ENCODE measurements around the gene TANGO2.

Gene TANGO2

GRCh38 chr22:19992481-19992911 lies 28.4 kb upstream of the TANGO2 start:
- no CpG with 5 or more reads among the region's 7 CpGs for WGBS, 2 donors (ENCODE audit: extremely low coverage in 2 of 2, insufficient read length in 2 of 2, insufficient replicate concordance in 1 of 2)
- no peak overlapping the region for H2BK12ac ChIP-seq (ENCODE audit: low read length)

DNA sequence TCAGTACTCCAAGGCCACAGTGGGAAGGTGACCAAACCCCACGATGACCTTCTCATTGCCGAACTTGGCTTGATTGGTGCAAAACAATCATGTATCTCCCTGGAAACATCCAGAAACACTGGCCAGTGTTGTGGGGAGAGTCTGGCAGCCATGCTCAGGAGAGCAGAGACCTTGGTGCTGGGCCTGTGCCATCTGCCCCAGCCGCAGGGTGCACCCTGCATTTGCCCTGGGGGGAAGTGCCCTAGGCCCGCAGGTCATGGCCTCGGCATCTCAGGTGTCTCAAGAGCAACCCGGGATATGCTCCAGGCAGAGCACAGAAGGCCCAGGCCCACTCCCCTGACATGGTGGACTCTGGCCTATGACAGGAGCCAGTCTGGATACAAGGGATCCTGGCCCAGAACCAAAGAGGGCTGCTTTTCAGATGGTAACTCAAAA lies 28.0 kb upstream of the TANGO2 start:
- Histone ChIP-seq H2BK12ac (ENCODE audit: low read length) (peak overlapping the region; percentile 66), H3K79me1 (ENCODE audit: low read depth, low read length) (peaks cover 3% of the 10 kb centered on the region), H2BK15ac (ENCODE audit: low read length) (no peak overlapping the region), H3K4me3 (ENCODE audit: low read length in 2 of 2) (no peak overlapping the region), H3K23ac (ENCODE audit: low read depth, low read length, poor library complexity) (peak overlapping the region; percentile 83), H3K4ac (ENCODE audit: low read length) (peak overlapping the region; percentile 31), H2AFZ (ENCODE audit: low read length) (no peak overlapping the region), H4K8ac (ENCODE audit: low read depth, low read length) (no peak overlapping the region), H3K4me1 (ENCODE audit: control insufficient read depth in 2 of 2, insufficient read depth in 1 of 2, low read depth in 1 of 2, low read length in 2 of 2) (peaks cover 12 to 13% of the 10 kb centered on the region in 2 donors), H3K4me2 (ENCODE audit: insufficient read depth, low read length, poor library complexity, severe bottlenecking) (no peak overlapping the region), H3K27me3 (ENCODE audit: control insufficient read depth in 3 of 3, insufficient read depth in 3 of 3, low read depth in 1 of 3, low read length in 3 of 3) (no peaks in the 10 kb centered on the region), H3K9me3 (replicated peaks in 1 of 2; ENCODE audit: control insufficient read depth in 2 of 2, insufficient read depth in 1 of 2, low read depth in 1 of 2, low read length in 2 of 2) (no peaks in the 10 kb centered on the region), H2AK5ac (ENCODE audit: low read depth, low read length) (peak overlapping the region; percentile 79), H3K36me3 (replicated peaks in 1 of 2; ENCODE audit: control insufficient read depth in 2 of 2, insufficient read depth in 2 of 2, low read length in 2 of 2) (no peaks in the 10 kb centered on the region), H2BK120ac (ENCODE audit: low read depth, low read length) (peak overlapping the region; percentile 90), H4K91ac (ENCODE audit: low read depth, low read length, poor library complexity) (no peak overlapping the region), H3K9ac (ENCODE audit: low read depth, low read length, poor library complexity) (no peak overlapping the region), H2BK5ac (ENCODE audit: low read length) (no peak overlapping the region), H3K18ac (ENCODE audit: low read length) (peak overlapping the region; percentile 41), H3K14ac (ENCODE audit: low read length) (no peak overlapping the region), H3K27ac (replicated peaks; ENCODE audit: low read length) (no peak overlapping the region)
- DNase-seq (ENCODE audit: low spot score): no peak
- WGBS, 2 donors (ENCODE audit: extremely low coverage in 2 of 2, insufficient read length in 2 of 2, insufficient replicate concordance in 1 of 2): no CpG with 5 or more reads among the region's 6 CpGs

More at GRCh38 chr22:19992481-19992911, 28.4 kb upstream of the TANGO2 start:
- peak overlapping the region; percentile 35 for H3K18ac ChIP-seq (ENCODE audit: low read length)
- H3K9ac ChIP-seq (ENCODE audit: low read depth, low read length, poor library complexity): peak overlapping the region; percentile 63
- H2BK120ac ChIP-seq (ENCODE audit: low read depth, low read length): peak overlapping the region; percentile 90
- H3K4me3 ChIP-seq (ENCODE audit: low read length in 2 of 2): peak overlapping the region in 1 of 2 donors; percentile 31
- no peaks in the 10 kb centered on the region for H3K36me3 ChIP-seq (replicated peaks in 1 of 2; ENCODE audit: control insufficient read depth in 2 of 2, insufficient read depth in 2 of 2, low read length in 2 of 2)
- H3K4me2 ChIP-seq (ENCODE audit: insufficient read depth, low read length, poor library complexity, severe bottlenecking): no peak overlapping the region
- peaks cover 9 to 11% of the 10 kb centered on the region in 2 donors for H3K4me1 ChIP-seq (ENCODE audit: control insufficient read depth in 2 of 2, insufficient read depth in 1 of 2, low read depth in 1 of 2, low read length in 2 of 2)
- H3K9me3 ChIP-seq (replicated peaks in 1 of 2; ENCODE audit: control insufficient read depth in 2 of 2, insufficient read depth in 1 of 2, low read depth in 1 of 2, low read length in 2 of 2): no peaks in the 10 kb centered on the region
- no peak overlapping the region for H3K14ac ChIP-seq (ENCODE audit: low read length)
- peak overlapping the region; percentile 11 for H4K91ac ChIP-seq (ENCODE audit: low read depth, low read length, poor library complexity)
- H2AK5ac ChIP-seq (ENCODE audit: low read depth, low read length): peak overlapping the region; percentile 79
- H3K27ac ChIP-seq (replicated peaks; ENCODE audit: low read length): no peak overlapping the region
- peak overlapping the region; percentile 83 for H3K23ac ChIP-seq (ENCODE audit: low read depth, low read length, poor library complexity)
- H2BK15ac ChIP-seq (ENCODE audit: low read length): peak overlapping the region; percentile 87
- peaks cover 3% of the 10 kb centered on the region for H3K79me1 ChIP-seq (ENCODE audit: low read depth, low read length)
- no peak overlapping the region for H4K8ac ChIP-seq (ENCODE audit: low read depth, low read length)
- H2BK5ac ChIP-seq (ENCODE audit: low read length): no peak overlapping the region
- H3K4ac ChIP-seq (ENCODE audit: low read length): peak overlapping the region; percentile 31
- H3K27me3 ChIP-seq (ENCODE audit: control insufficient read depth in 3 of 3, insufficient read depth in 3 of 3, low read depth in 1 of 3, low read length in 3 of 3): no peaks in the 10 kb centered on the region
- no peak for DNase-seq (ENCODE audit: low spot score)
- H2AFZ ChIP-seq (ENCODE audit: low read length): no peak overlapping the region

DNA sequence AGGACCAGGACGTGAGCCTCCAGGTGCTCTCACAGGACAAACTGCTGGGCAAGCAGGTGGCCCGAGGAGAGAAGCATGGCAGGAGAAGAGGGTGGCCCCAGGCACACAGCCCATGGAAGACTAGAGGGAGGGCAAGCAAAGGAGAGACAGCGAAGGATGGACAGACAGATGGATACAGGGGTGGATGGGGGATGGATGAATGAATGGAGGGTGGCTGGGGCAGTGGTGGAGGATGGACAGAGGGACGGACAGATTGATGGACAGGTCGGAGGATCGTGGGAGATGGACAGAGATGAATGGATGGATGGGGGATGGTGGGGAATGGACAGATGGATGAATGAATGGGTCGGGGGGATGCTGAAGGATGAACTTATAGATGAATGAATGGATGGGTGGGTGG lies 27.0 kb upstream of the TANGO2 start:
- H4K91ac ChIP-seq (ENCODE audit: low read depth, low read length, poor library complexity): no peak overlapping the region
- peaks cover 22 to 23% of the 10 kb centered on the region in 2 donors for H3K4me1 ChIP-seq (ENCODE audit: control insufficient read depth in 2 of 2, insufficient read depth in 1 of 2, low read depth in 1 of 2, low read length in 2 of 2)
- WGBS, 2 donors (ENCODE audit: extremely low coverage in 2 of 2, insufficient read length in 2 of 2, insufficient replicate concordance in 1 of 2): no CpG with 5 or more reads among the region's 7 CpGs

DNA sequence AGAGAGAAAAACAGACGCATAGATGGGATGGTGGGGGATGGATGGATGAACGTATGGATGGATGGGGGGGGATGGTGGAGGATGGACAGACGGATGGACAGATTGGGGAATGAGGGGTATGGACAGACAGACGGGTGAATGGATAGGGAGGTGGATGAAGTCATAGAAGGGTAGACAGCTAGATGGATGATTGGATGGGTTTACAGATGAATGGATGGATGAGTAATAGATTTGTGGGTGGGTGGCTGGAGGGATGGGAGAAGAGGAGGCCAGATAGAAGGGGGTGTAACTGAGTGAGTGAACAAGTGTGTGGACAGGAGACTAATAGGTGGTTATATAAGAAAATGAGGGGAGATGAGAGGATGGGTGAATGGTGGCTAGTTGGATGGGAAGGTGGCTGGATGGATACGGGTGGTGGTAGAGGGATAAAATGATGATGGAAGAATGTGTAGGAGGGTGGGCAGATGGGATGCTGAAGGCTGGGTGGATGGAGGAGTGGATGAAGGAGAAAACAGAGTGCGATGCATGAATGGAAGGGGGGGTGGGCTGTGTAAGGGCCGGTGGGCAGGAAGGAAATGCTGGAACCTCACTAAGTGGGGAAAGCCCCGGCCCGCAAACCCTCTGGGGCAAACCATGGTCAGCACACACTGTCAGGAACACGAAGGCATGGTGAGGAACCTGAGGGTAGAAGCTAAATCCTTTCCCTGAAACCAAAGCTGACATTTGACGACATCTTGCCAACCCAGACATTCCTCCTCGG lies 25.9 kb upstream of the TANGO2 start:
- H3K14ac ChIP-seq (ENCODE audit: low read length): no peak overlapping the region
- no peaks in the 10 kb centered on the region for H3K9me3 ChIP-seq (replicated peaks in 1 of 2; ENCODE audit: control insufficient read depth in 2 of 2, insufficient read depth in 1 of 2, low read depth in 1 of 2, low read length in 2 of 2)
- peak overlapping the region; percentile 16 for H2BK15ac ChIP-seq (ENCODE audit: low read length)
- 100% methylated on average over 1 to 4 of the region's 12 CpGs for WGBS, 2 donors (ENCODE audit: extremely low coverage in 2 of 2, insufficient read length in 2 of 2, insufficient replicate concordance in 1 of 2)
- H3K36me3 ChIP-seq (replicated peaks in 1 of 2; ENCODE audit: control insufficient read depth in 2 of 2, insufficient read depth in 2 of 2, low read length in 2 of 2): no peaks in the 10 kb centered on the region
- no peak overlapping the region for H2BK120ac ChIP-seq (ENCODE audit: low read depth, low read length)
- H2AFZ ChIP-seq (ENCODE audit: low read length): no peak overlapping the region
- peaks cover 33 to 34% of the 10 kb centered on the region in 2 donors for H3K4me1 ChIP-seq (ENCODE audit: control insufficient read depth in 2 of 2, insufficient read depth in 1 of 2, low read depth in 1 of 2, low read length in 2 of 2)
- H4K8ac ChIP-seq (ENCODE audit: low read depth, low read length): no peak overlapping the region
- H3K27ac ChIP-seq (replicated peaks; ENCODE audit: low read length): no peak overlapping the region
- no peak overlapping the region for H3K4ac ChIP-seq (ENCODE audit: low read length)
- H4K91ac ChIP-seq (ENCODE audit: low read depth, low read length, poor library complexity): no peak overlapping the region
- H3K4me2 ChIP-seq (ENCODE audit: insufficient read depth, low read length, poor library complexity, severe bottlenecking): no peak overlapping the region
- H2BK12ac ChIP-seq (ENCODE audit: low read length): peak overlapping the region; percentile 17
- H3K9ac ChIP-seq (ENCODE audit: low read depth, low read length, poor library complexity): no peak overlapping the region
- no peak overlapping the region for H2BK5ac ChIP-seq (ENCODE audit: low read length)
- no peak overlapping the region for H3K4me3 ChIP-seq (ENCODE audit: low read length in 2 of 2)
- H3K27me3 ChIP-seq (ENCODE audit: control insufficient read depth in 3 of 3, insufficient read depth in 3 of 3, low read depth in 1 of 3, low read length in 3 of 3): no peaks in the 10 kb centered on the region
- DNase-seq (ENCODE audit: low spot score): no peak
- H2AK5ac ChIP-seq (ENCODE audit: low read depth, low read length): no peak overlapping the region
- peaks cover 3% of the 10 kb centered on the region for H3K79me1 ChIP-seq (ENCODE audit: low read depth, low read length)
- no peak overlapping the region for H3K23ac ChIP-seq (ENCODE audit: low read depth, low read length, poor library complexity)
- H3K18ac ChIP-seq (ENCODE audit: low read length): no peak overlapping the region

More for the DNA sequence above, 27.0 kb upstream of the TANGO2 start:
- no peak overlapping the region for H2BK5ac ChIP-seq (ENCODE audit: low read length)
- peaks cover 3% of the 10 kb centered on the region for H3K79me1 ChIP-seq (ENCODE audit: low read depth, low read length)
- no peak overlapping the region for H3K27ac ChIP-seq (replicated peaks; ENCODE audit: low read length)
- no peak overlapping the region for H3K4me3 ChIP-seq (ENCODE audit: low read length in 2 of 2)
- no peak overlapping the region for H3K14ac ChIP-seq (ENCODE audit: low read length)
- no peak overlapping the region for H2BK12ac ChIP-seq (ENCODE audit: low read length)
- no peak overlapping the region for H2AFZ ChIP-seq (ENCODE audit: low read length)
- peak overlapping the region; percentile 23 for H2AK5ac ChIP-seq (ENCODE audit: low read depth, low read length)
- no peaks in the 10 kb centered on the region for H3K27me3 ChIP-seq (ENCODE audit: control insufficient read depth in 3 of 3, insufficient read depth in 3 of 3, low read depth in 1 of 3, low read length in 3 of 3)
- H3K18ac ChIP-seq (ENCODE audit: low read length): peak overlapping the region; percentile 49
- H4K8ac ChIP-seq (ENCODE audit: low read depth, low read length): no peak overlapping the region
- H3K4me2 ChIP-seq (ENCODE audit: insufficient read depth, low read length, poor library complexity, severe bottlenecking): no peak overlapping the region
- no peak overlapping the region for H3K9ac ChIP-seq (ENCODE audit: low read depth, low read length, poor library complexity)
- no peaks in the 10 kb centered on the region for H3K36me3 ChIP-seq (replicated peaks in 1 of 2; ENCODE audit: control insufficient read depth in 2 of 2, insufficient read depth in 2 of 2, low read length in 2 of 2)
- no peak overlapping the region for H3K23ac ChIP-seq (ENCODE audit: low read depth, low read length, poor library complexity)
- H2BK120ac ChIP-seq (ENCODE audit: low read depth, low read length): no peak overlapping the region
- no peak for DNase-seq (ENCODE audit: low spot score)
- no peak overlapping the region for H2BK15ac ChIP-seq (ENCODE audit: low read length)
- H3K4ac ChIP-seq (ENCODE audit: low read length): no peak overlapping the region
- no peaks in the 10 kb centered on the region for H3K9me3 ChIP-seq (replicated peaks in 1 of 2; ENCODE audit: control insufficient read depth in 2 of 2, insufficient read depth in 1 of 2, low read depth in 1 of 2, low read length in 2 of 2)
